Activated T-helper 2 cell treated with anti-CD3 and anti-CD28 coated beads, Interferon-gamma antibody, Interleukin-2, Interleukin-4, amounts not matched to agents 10 μg/mL and 5 μg/mL and 100 μg/mL, durations not matched to agents 14 hours and 24 hours and 36 hours (primary cell): ENCODE measurements around the gene UGT1A1. TPM values are rescaled to one million over a fixed set of nuclear protein-coding genes. Genes with fewer than 3 reads are reported as not detected.

Experiments
- DNase-seq: peaks from one replicate; pipeline ENCODE4 v3.0.0; 2021; ENCODE audit warnings: low spot score
- H3K27ac Mint-ChIP-seq: one replicate; pipeline ENCODE4 v1.8.0; 2021; ENCODE audit warnings: mixed read lengths
- H3K27me3 Mint-ChIP-seq: one replicate; pipeline ENCODE4 v1.8.0; 2021; ENCODE audit warnings: low read depth, mixed read lengths
- H3K36me3 Mint-ChIP-seq: one replicate; pipeline ENCODE4 v1.8.0; 2021; ENCODE audit warnings: low read depth, mixed read lengths
- H3K4me1 Mint-ChIP-seq: one replicate; pipeline ENCODE4 v1.8.0; 2021; ENCODE audit warnings: low read depth, mixed read lengths
- H3K4me3 Mint-ChIP-seq: one replicate; pipeline ENCODE4 v1.8.0; 2021; ENCODE audit warnings: low read depth, mild to moderate bottlenecking, moderate library complexity, mixed read lengths
- H3K9me3 Mint-ChIP-seq: one replicate; pipeline ENCODE4 v1.8.0; 2021; ENCODE audit warnings: mixed read lengths
- intact Hi-C: fragments of 100-400 bp; cut with micrococcal nuclease; formaldehyde crosslinking; loops from one replicate; pipeline ENCODE4 v1.15.1; 2023
- total RNA-seq: library from RNA; stranded (reverse); gene quantifications from 2 replicates; pipeline ENCODE4 v1.2.3, GENCODE V29; 2022

Gene UGT1A1
- total RNA-seq, 1 donor from 2014 or later = not detected

GRCh38 chr2:233792720-233793119 is 32.6 kb downstream of the UGT1A1 start:
- DNase-seq = no peak
- H3K4me1 Mint-ChIP-seq = no peaks in the 10 kb centered on the region
- H3K27ac Mint-ChIP-seq = no peak overlapping the region
- H3K9me3 Mint-ChIP-seq = no peaks in the 10 kb centered on the region
- no peak overlapping the region for H3K4me3 Mint-ChIP-seq
- H3K27me3 Mint-ChIP-seq = no peaks in the 10 kb centered on the region
- intact Hi-C loops = no loop called here
- H3K36me3 Mint-ChIP-seq = no peaks in the 10 kb centered on the region

- intact Hi-C loops = no loop called here
- H3K9me3 Mint-ChIP-seq = no peaks in the 10 kb centered on the region
- no peak overlapping the region for H3K4me3 Mint-ChIP-seq
- H3K27me3 Mint-ChIP-seq = no peaks in the 10 kb centered on the region
- H3K36me3 Mint-ChIP-seq = no peaks in the 10 kb centered on the region
- no peaks in the 10 kb centered on the region for H3K4me1 Mint-ChIP-seq
- no peak for DNase-seq
- no peak overlapping the region for H3K27ac Mint-ChIP-seq
These were observed 33.5 kb downstream of the UGT1A1 start for GRCh38 chr2:233793465-233794127.

DNA sequence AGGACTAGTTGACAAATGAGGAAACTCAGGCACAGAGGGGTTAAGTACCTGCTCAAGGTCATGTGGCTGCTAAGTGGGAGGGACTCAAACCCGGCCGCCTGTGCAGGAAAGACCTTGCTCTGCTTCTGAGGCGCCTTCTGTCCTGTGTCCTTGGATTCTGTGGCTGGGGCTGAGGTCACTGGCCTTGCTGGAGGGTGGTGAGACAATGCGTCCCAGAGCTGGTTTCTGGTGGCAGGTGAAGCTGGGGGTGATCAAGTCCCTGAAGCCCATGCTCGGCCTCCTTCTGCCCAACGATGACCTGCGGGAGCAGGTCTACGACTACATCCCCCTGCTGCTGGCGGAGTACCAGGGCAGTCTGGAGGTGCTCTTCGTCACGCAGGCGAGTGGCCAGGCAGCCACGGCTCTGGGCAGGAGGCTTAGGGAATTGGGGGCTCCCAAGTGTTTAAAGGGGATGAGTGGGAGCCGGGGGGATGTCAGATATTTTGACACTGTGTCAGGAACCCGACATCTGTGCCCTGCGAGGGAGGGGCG is 34.1 kb downstream of the UGT1A1 start:
- no peaks in the 10 kb centered on the region for H3K9me3 Mint-ChIP-seq

GRCh38 chr2:233795735-233796171 is 35.7 kb downstream of the UGT1A1 start:
- no peaks in the 10 kb centered on the region for H3K4me1 Mint-ChIP-seq
- H3K27me3 Mint-ChIP-seq = no peaks in the 10 kb centered on the region
- intact Hi-C loops = no loop called here
- no peak overlapping the region for H3K27ac Mint-ChIP-seq
- no peaks in the 10 kb centered on the region for H3K36me3 Mint-ChIP-seq
- no peak overlapping the region for H3K4me3 Mint-ChIP-seq
- DNase-seq = no peak
- no peaks in the 10 kb centered on the region for H3K9me3 Mint-ChIP-seq

More for the DNA sequence above, 34.1 kb downstream of the UGT1A1 start:
- Mint-ChIP-seq H3K27ac (no peak overlapping the region), H3K27me3 (no peaks in the 10 kb centered on the region), H3K36me3 (no peaks in the 10 kb centered on the region), H3K4me3 (no peak overlapping the region), H3K4me1 (no peaks in the 10 kb centered on the region)
- intact Hi-C loops = no loop called here
- DNase-seq = no peak

DNA sequence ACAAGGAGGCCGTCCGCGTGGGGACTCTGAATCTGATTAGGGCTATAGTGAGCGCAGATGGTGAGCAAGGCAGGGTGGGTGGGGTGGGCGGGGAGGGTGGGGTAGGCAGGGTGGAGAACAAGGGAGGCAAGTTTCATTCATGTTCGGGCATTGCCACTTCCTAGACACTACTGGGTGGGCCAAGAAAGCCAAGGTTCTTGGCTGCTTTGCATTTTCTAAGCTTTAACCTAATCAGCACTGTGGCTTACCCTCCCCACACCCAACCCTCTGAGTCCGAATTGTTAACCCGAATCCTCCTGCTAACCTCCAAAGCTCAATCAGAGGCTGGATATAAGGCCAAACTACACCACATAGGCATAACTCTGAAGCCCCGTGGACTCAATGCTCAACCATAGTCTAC is 36.2 kb downstream of the UGT1A1 start:
- no peaks in the 10 kb centered on the region for H3K36me3 Mint-ChIP-seq
- no peak overlapping the region for H3K4me3 Mint-ChIP-seq
- DNase-seq = no peak
- H3K27ac Mint-ChIP-seq = no peak overlapping the region
- no peaks in the 10 kb centered on the region for H3K4me1 Mint-ChIP-seq
- no peaks in the 10 kb centered on the region for H3K27me3 Mint-ChIP-seq
- intact Hi-C loops = no loop called here
- H3K9me3 Mint-ChIP-seq = no peaks in the 10 kb centered on the region

DNA sequence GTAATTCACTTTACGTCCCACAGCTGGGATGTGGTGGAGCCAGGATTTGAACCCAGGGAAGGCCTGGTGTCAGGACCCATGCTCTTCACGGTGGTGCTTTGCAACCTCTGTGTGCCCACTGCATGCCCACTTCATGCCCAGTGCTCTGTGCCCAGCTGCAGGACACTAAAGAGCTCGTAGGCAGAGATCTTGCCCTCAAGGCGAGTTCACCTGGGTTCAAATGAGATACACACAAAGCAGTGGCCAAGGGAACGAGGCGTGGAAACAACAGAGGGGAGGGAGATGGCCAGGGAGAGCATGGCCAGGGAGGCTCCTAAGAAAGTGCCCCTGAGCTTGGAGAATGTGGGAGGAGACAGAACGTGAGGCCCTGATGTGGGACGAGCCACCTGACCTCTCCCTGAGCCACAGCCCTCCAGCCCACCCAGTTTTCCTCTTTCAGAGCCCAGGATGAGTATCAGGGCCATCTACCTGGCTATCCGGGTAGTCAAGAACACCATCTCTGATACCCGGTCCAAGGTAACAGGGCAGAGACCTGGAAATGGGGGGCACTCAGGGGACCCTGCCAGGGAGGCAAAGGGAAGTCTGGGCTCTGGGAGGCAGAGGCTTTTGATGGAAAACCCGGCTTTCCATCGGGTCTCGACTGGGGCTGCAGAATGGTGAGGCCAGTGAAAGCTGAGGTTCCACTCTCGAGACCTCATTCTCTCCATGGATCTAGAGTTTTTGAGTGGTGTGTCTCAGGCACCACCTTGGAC is 38.4 kb downstream of the UGT1A1 start:
- Mint-ChIP-seq H3K9me3 (no peaks in the 10 kb centered on the region), H3K36me3 (no peaks in the 10 kb centered on the region), H3K27me3 (no peaks in the 10 kb centered on the region), H3K4me1 (no peaks in the 10 kb centered on the region), H3K27ac (no peak overlapping the region), H3K4me3 (no peak overlapping the region)
- intact Hi-C loops = no loop called here
- no peak for DNase-seq

DNA sequence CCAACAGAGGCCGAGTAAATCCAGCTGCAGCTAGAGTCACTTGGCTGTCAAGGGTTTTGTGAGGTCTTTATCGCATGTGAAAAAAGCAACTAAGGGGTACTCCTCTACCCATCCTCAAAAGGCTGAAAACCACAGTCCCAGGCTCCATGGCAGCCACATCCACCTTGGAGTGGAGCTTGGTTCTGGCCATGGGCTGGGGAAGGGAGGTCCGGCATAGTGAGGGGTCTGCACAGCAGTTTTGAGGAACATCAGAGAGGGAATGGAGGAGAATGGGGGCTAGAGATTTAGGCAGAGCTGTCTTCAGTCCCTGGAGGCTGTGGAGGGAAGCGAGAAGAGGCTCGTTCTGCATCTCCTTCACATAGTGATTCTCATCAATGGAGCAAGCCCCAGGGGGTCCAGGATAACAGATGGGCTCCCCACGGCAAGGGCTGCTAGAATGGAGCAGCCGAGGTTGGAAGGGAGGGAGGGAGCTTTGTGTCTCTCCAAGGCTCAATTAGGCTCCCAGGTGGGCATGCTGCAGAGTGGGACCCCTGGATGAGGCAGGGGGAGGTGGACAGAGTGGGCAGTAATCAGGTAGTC is 39.1 kb downstream of the UGT1A1 start:
- H3K27ac Mint-ChIP-seq = no peak overlapping the region
- no peaks in the 10 kb centered on the region for H3K27me3 Mint-ChIP-seq
- H3K9me3 Mint-ChIP-seq = no peaks in the 10 kb centered on the region
- intact Hi-C loops = no loop called here
- DNase-seq = no peak
- H3K36me3 Mint-ChIP-seq = no peaks in the 10 kb centered on the region
- no peaks in the 10 kb centered on the region for H3K4me1 Mint-ChIP-seq
- no peak overlapping the region for H3K4me3 Mint-ChIP-seq

DNA sequence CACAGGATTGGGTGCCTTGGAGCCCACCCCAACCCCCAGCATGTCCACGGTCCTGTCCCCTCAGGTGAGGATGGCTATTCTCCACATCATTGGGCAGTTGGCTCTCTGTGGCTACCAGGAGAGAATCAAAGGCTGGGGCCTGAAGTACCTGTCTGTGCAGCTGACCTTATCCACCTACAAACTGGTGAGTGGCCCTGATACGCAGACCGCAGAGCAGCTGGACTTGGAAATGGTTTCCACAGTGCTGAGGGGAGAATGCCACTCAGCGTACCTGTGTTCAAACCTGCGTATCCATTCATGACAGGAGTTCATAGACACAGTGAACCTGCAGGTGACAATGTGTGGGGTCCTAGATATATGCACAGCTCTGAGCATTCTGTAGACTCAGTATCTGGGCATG is 39.6 kb downstream of the UGT1A1 start:
- DNase-seq = no peak

GRCh38 chr2:233800208-233800607 is 40.1 kb downstream of the UGT1A1 start:
- Mint-ChIP-seq H3K27ac (no peak overlapping the region), H3K9me3 (no peaks in the 10 kb centered on the region), H3K4me1 (no peaks in the 10 kb centered on the region), H3K36me3 (no peaks in the 10 kb centered on the region), H3K4me3 (no peak overlapping the region), H3K27me3 (no peaks in the 10 kb centered on the region)
- DNase-seq = no peak
- intact Hi-C loops = no loop called here

More for the DNA sequence above, 39.6 kb downstream of the UGT1A1 start:
- H3K4me3 Mint-ChIP-seq = no peak overlapping the region
- H3K27ac Mint-ChIP-seq = no peak overlapping the region
- intact Hi-C loops = no loop called here
- no peaks in the 10 kb centered on the region for H3K36me3 Mint-ChIP-seq
- no peaks in the 10 kb centered on the region for H3K27me3 Mint-ChIP-seq
- no peaks in the 10 kb centered on the region for H3K4me1 Mint-ChIP-seq
- no peaks in the 10 kb centered on the region for H3K9me3 Mint-ChIP-seq

DNA sequence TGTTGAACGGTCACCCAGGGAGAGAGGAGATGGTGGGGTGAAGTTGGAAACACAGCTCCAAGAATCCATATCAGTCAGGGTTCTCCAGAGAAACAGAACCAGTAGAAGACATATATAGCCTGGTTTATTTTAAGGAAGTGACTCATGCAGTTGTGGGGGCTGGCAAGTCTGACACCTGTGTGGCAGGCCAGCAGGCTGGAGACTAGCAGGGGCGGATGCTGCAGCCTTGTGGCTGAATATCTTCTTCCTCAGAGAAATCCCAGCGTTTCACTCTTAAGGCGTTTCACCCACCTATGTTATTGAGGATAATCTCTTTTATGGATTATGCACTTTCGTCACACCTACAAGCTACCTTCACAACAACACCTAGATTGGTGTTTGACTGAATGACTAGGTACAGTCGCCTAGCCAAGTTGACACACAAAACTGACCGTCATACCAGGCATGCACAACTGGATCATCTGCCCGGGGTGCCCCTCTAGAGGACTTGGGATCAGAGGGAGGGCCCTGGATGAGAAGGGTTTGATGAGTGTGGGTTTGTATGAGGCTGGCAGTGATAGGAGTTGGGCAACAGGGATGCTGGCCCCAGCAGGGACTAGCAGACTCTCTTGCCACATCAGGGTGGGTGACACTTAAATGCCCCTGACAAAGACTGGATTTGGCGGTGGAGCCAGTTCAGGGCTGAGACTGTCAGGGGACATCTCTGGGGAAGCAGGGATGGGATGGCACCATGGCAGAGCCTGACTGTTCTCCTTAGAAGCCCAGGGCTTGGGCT is 41.5 kb downstream of the UGT1A1 start:
- H3K27me3 Mint-ChIP-seq = no peaks in the 10 kb centered on the region
- no peak for DNase-seq
- H3K9me3 Mint-ChIP-seq = no peaks in the 10 kb centered on the region
- H3K36me3 Mint-ChIP-seq = no peaks in the 10 kb centered on the region
- intact Hi-C loops = no loop called here
- H3K4me1 Mint-ChIP-seq = no peaks in the 10 kb centered on the region
- no peak overlapping the region for H3K4me3 Mint-ChIP-seq
- H3K27ac Mint-ChIP-seq = no peak overlapping the region

- no peak overlapping the region for H3K4me3 Mint-ChIP-seq
- no peak for DNase-seq
- no peaks in the 10 kb centered on the region for H3K27me3 Mint-ChIP-seq
- no peak overlapping the region for H3K27ac Mint-ChIP-seq
- intact Hi-C loops = no loop called here
- no peaks in the 10 kb centered on the region for H3K9me3 Mint-ChIP-seq
- no peaks in the 10 kb centered on the region for H3K36me3 Mint-ChIP-seq
- H3K4me1 Mint-ChIP-seq = no peaks in the 10 kb centered on the region
These were observed 42.2 kb downstream of the UGT1A1 start for GRCh38 chr2:233802132-233802815.

GRCh38 chr2:233803292-233803911 is 43.3 kb downstream of the UGT1A1 start:
- intact Hi-C loops = no loop called here
- DNase-seq = no peak
- H3K27ac Mint-ChIP-seq = no peak overlapping the region
- no peaks in the 10 kb centered on the region for H3K9me3 Mint-ChIP-seq
- no peaks in the 10 kb centered on the region for H3K36me3 Mint-ChIP-seq
- H3K4me3 Mint-ChIP-seq = no peak overlapping the region
- no peaks in the 10 kb centered on the region for H3K4me1 Mint-ChIP-seq
- no peaks in the 10 kb centered on the region for H3K27me3 Mint-ChIP-seq
